HepG2 (cell line): ENCODE results near the gene TMEM221. TPM values are rescaled to one million over a fixed set of nuclear protein-coding genes. Genes with fewer than 3 reads are reported as not detected.

Source experiments
- CAMTA2 ChIP-seq: sonication (generic); formaldehyde crosslinking; IDR thresholded peaks from 2 replicates; pipeline ENCODE4 v1.4.0; 2020; ENCODE audit warnings: mild to moderate bottlenecking, missing genetic modification reagents, borderline replicate concordance
- FOXA1 ChIP-seq, 2 experiments: fragments of 450-650 bp in 1 of 2; sonication (generic) in 1 of 2; formaldehyde crosslinking in 1 of 2; IDR thresholded peaks; 2 replicates each; pipeline versions ENCODE4 v1.4.0 to v1.6.1; 2016 to 2020; ENCODE audit warnings: missing genetic modification reagents in 1 of 2
- FOXJ3 ChIP-seq: sonication (generic); formaldehyde crosslinking; IDR thresholded peaks from 2 replicates; pipeline ENCODE4 v1.4.0; 2020; ENCODE audit warnings: missing genetic modification reagents, mild to moderate bottlenecking, borderline replicate concordance
- JUNB ChIP-seq: sonication (generic); formaldehyde crosslinking; IDR thresholded peaks from 2 replicates; pipeline ENCODE4 v1.8.0; 2022; ENCODE audit warnings: missing genetic modification reagents, mild to moderate bottlenecking, borderline replicate concordance
- RARG ChIP-seq: sonication (generic); formaldehyde crosslinking; IDR thresholded peaks from 2 replicates; pipeline ENCODE4 v1.4.0; 2020; ENCODE audit warnings: low read depth, mild to moderate bottlenecking, missing genetic modification reagents
- SMAD3 ChIP-seq: sonication (generic); formaldehyde crosslinking; IDR thresholded peaks from 2 replicates; pipeline ENCODE4 v1.4.0; 2020; ENCODE audit warnings: missing genetic modification reagents
- SNAPC2 ChIP-seq: sonication (generic); formaldehyde crosslinking; IDR thresholded peaks from 2 replicates; pipeline ENCODE4 v1.8.1; 2022; ENCODE audit warnings: mild to moderate bottlenecking, missing genetic modification reagents
- SNAPC4 ChIP-seq: sonication (generic); formaldehyde crosslinking; IDR thresholded peaks from 2 replicates; pipeline ENCODE4 v1.4.0; 2020; ENCODE audit warnings: mild to moderate bottlenecking, missing genetic modification reagents
- SP4 ChIP-seq: sonication (generic); formaldehyde crosslinking; IDR thresholded peaks from 2 replicates; pipeline ENCODE4 v1.8.1; 2023; ENCODE audit warnings: mild to moderate bottlenecking, missing genetic modification reagents
- TEAD3 ChIP-seq: optimal IDR thresholded peaks from 2 replicates; pipeline ENCODE3; 2016; ENCODE audit warnings: borderline replicate concordance
- XRCC5 ChIP-seq: fragments of 200-400 bp; formaldehyde crosslinking; optimal IDR thresholded peaks from 2 replicates; pipeline ENCODE3; 2017; ENCODE audit warnings: mild to moderate bottlenecking, low read length
- ZKSCAN5 ChIP-seq: sonication (generic); formaldehyde crosslinking; IDR thresholded peaks from 2 replicates; pipeline ENCODE4 v1.5.1; 2020; ENCODE audit warnings: mild to moderate bottlenecking, missing genetic modification reagents
- ZNF17 ChIP-seq: sonication (generic); formaldehyde crosslinking; IDR thresholded peaks from 2 replicates; pipeline ENCODE4 v1.5.0; 2020; ENCODE audit warnings: mild to moderate bottlenecking, missing genetic modification reagents
- ZNF232 ChIP-seq: sonication (generic); formaldehyde crosslinking; IDR thresholded peaks from 2 replicates; pipeline ENCODE4 v1.4.0; 2020; ENCODE audit warnings: missing genetic modification reagents, borderline replicate concordance
- ZNF318 ChIP-seq: sonication (generic); formaldehyde crosslinking; IDR thresholded peaks from 2 replicates; pipeline ENCODE4 v1.4.0; 2020; ENCODE audit warnings: mild to moderate bottlenecking, missing genetic modification reagents
- ZNF766 ChIP-seq: sonication (generic); formaldehyde crosslinking; IDR thresholded peaks from 2 replicates; pipeline ENCODE4 v1.5.0; 2020; ENCODE audit warnings: missing genetic modification reagents, borderline replicate concordance
- ZSCAN22 ChIP-seq: sonication (generic); formaldehyde crosslinking; IDR thresholded peaks from 2 replicates; pipeline ENCODE4 v1.4.0; 2020; ENCODE audit warnings: mild to moderate bottlenecking, missing genetic modification reagents
- polyA plus RNA-seq, 8 experiments: library from polyadenylated mRNA; depleted of rRNA in 3 of 8; stranded (reverse) in 7 of 8; unstranded in 1 of 8; fragments of >200 nt; fragmentation: Illumina TruSeq in 4 of 8; extraction: Trizol in 4 of 8; gene quantifications; 2 replicates each; pipeline versions ENCODE4 v1.2.1 to v1.2.3, GENCODE V29; 2011 to 2016; ENCODE audit warnings: low read depth in 4 of 8, missing spikeins in 1 of 8, mixed read lengths in 1 of 8; ENCODE audit not compliant: insufficient read depth in 1 of 8
- total RNA-seq, 5 experiments: library from RNA; depleted of rRNA; stranded (reverse); fragments of >200 nt; fragmentation: Illumina TruSeq; extraction: Trizol; gene quantifications; 2 replicates each; pipeline ENCODE4 v1.2.3, GENCODE V29; 2016; ENCODE audit warnings: low read depth in 1 of 5

Gene TMEM221
- total and polyA plus RNA-seq, 2 of the 13 experiments (the other 11 are each of a cell fraction or from before 2014, with no cell fraction given) = 0.33 to 0.77 TPM

GRCh38 chr19:17405250-17406045 lies 43.0 kb downstream of the TMEM221 start, which contains the start of gene BST2 (continued):
- no peak for TF ChIP-seq ZKSCAN5 (CRISPR knock-in tag)
- TF ChIP-seq SNAPC4 (CRISPR knock-in tag) = peak; percentile 99
- no peak for TF ChIP-seq ZNF766
- TF ChIP-seq SNAPC2 (CRISPR knock-in tag) = peak; percentile 99
- no peak for TF ChIP-seq FOXJ3
- TF ChIP-seq ZNF318 (CRISPR knock-in tag) = no peak
- TF ChIP-seq JUNB (CRISPR knock-in tag) = no peak
- no peak for TF ChIP-seq SMAD3 (CRISPR knock-in tag)
- no peak for TF ChIP-seq RARG (CRISPR knock-in tag)
- TF ChIP-seq CAMTA2 = no peak
- peak; percentile 53 for TF ChIP-seq TEAD3 (CRISPR knock-in tag)
- no peak for TF ChIP-seq ZSCAN22
- no peak for TF ChIP-seq FOXA1 (IDR thresholded peaks at IDR 0.05)
- no peak for TF ChIP-seq FOXA1 (CRISPR knock-in tag; IDR thresholded peaks at IDR 0.05)
- TF ChIP-seq ZNF232 (CRISPR knock-in tag) = no peak
- TF ChIP-seq XRCC5 = peak; percentile 59
- TF ChIP-seq ZNF17 (CRISPR knock-in tag) = no peak
- peak; percentile 72 for TF ChIP-seq SP4 (CRISPR knock-in tag)
